H7 (cell line): ENCODE results near the gene DMC1. TPM values are rescaled to one million over a fixed set of nuclear protein-coding genes. Genes with fewer than 3 reads are reported as not detected.
"Not testable (repeated sequence)": the region's sequence is repeated elsewhere in the genome, so short reads cannot be mapped to it uniquely, and the experiment has no call there.

Experiments
- DNase-seq: peaks from one replicate; pipeline ENCODE4 v3.0.0; 2012
- H3K27me3 ChIP-seq: 2 replicates; pipeline ENCODE4 v1.6.0; 2011; ENCODE audit warnings: mild to moderate bottlenecking, low read length; ENCODE audit not compliant: control insufficient read depth, insufficient read depth
- H3K36me3 ChIP-seq: replicated peaks from 2 replicates; pipeline ENCODE4 v1.5.1; 2011; ENCODE audit warnings: low read length; ENCODE audit not compliant: control insufficient read depth, insufficient read depth
- H3K4me3 ChIP-seq: 2 replicates; pipeline ENCODE4 v1.5.1; 2011; ENCODE audit warnings: low read depth, mild to moderate bottlenecking, control low read depth, low read length, moderate library complexity; ENCODE audit not compliant: insufficient read depth
- total RNA-seq: library from RNA; depleted of rRNA; stranded (reverse); fragments of >200 nt; shearing (Covaris generic); gene quantifications from 2 replicates; pipeline ENCODE4 v1.2.3, GENCODE V29; 2014; rRNA removed

DMC1 gene
- total RNA-seq: 9.8 and 20.4 TPM in 2 replicates

GRCh38 chr22:38569972-38570778 is at the start of gene DMC1:
DMC1 (minus strand) TSS chr22:38570183; CDS start chr22:38568256, 1,927 bp downstream.
- Histone ChIP-seq H3K27me3 (no peaks in the 10 kb centered on the region), H3K36me3 (no peaks in the 10 kb centered on the region; the same call in 1 of the 2 replicates), H3K4me3 (peak within 1 kb of the TSS; percentile 79)
- DNase-seq: peak; percentile 100

- Histone ChIP-seq H3K4me3 (no peak overlapping the region), H3K36me3 (no peaks in the 10 kb centered on the region; the same call in 1 of the 2 replicates), H3K27me3 (no peaks in the 10 kb centered on the region)
- DNase-seq: no peak
These were observed 48.7 kb upstream of the DMC1 start for GRCh38 chr22:38618682-38619081.

GRCh38 chr22:38618258-38618657 is 48.3 kb upstream of the DMC1 start:
- DNase-seq: no peak
- Histone ChIP-seq H3K36me3 (no peaks in the 10 kb centered on the region; the same call in 1 of the 2 replicates), H3K27me3 (no peaks in the 10 kb centered on the region), H3K4me3 (no peak overlapping the region)

GRCh38 chr22:38615064-38615405 is 45.1 kb upstream of the DMC1 start:
- H3K4me3 ChIP-seq, DNase-seq, H3K36me3 ChIP-seq, H3K27me3 ChIP-seq: not testable (repeated sequence)

- Histone ChIP-seq H3K4me3 (no peak overlapping the region), H3K27me3 (no peaks in the 10 kb centered on the region), H3K36me3 (no peaks in the 10 kb centered on the region; the same call in 1 of the 2 replicates)
- no peak for DNase-seq
These were observed 44.5 kb upstream of the DMC1 start for GRCh38 chr22:38614332-38615063.

- Histone ChIP-seq H3K36me3 (no peaks in the 10 kb centered on the region), H3K27me3 (no peaks in the 10 kb centered on the region), H3K4me3 (no peak overlapping the region)
- DNase-seq: no peak
These were observed 43.6 kb upstream of the DMC1 start for GRCh38 chr22:38613588-38613987.

GRCh38 chr22:38612217-38613006 is 42.4 kb upstream of the DMC1 start:
- Histone ChIP-seq H3K4me3 (no peak overlapping the region), H3K27me3 (no peaks in the 10 kb centered on the region), H3K36me3 (no peaks in the 10 kb centered on the region)
- DNase-seq: no peak

- no peak overlapping the region for H3K4me3 ChIP-seq
- no peak for DNase-seq
- no peaks in the 10 kb centered on the region for H3K27me3 ChIP-seq
- no peaks in the 10 kb centered on the region for H3K36me3 ChIP-seq
These were observed 41.6 kb upstream of the DMC1 start for GRCh38 chr22:38611559-38611958.

GRCh38 chr22:38610234-38610633 is 40.3 kb upstream of the DMC1 start:
- Histone ChIP-seq H3K27me3 (no peaks in the 10 kb centered on the region), H3K36me3 (no peaks in the 10 kb centered on the region), H3K4me3 (no peak overlapping the region)
- no peak for DNase-seq

- Histone ChIP-seq H3K4me3 (no peak overlapping the region), H3K27me3 (no peaks in the 10 kb centered on the region), H3K36me3 (no peaks in the 10 kb centered on the region)
- DNase-seq: no peak
These were observed 39.2 kb upstream of the DMC1 start for GRCh38 chr22:38608992-38609750.

- Histone ChIP-seq H3K4me3 (no peak overlapping the region), H3K36me3 (no peaks in the 10 kb centered on the region), H3K27me3 (no peaks in the 10 kb centered on the region)
- DNase-seq: no peak
These were observed 37.7 kb upstream of the DMC1 start for GRCh38 chr22:38607680-38608079.

- 0 out of 2 replicates have a peak, but pooled peaks cover under 1% of the 10 kb centered on the region for H3K36me3 ChIP-seq
- H3K4me3 ChIP-seq: no peak overlapping the region
- DNase-seq: no peak
- H3K27me3 ChIP-seq: no peaks in the 10 kb centered on the region
These were observed 32.2 kb upstream of the DMC1 start for GRCh38 chr22:38602166-38602565.

- no peak for DNase-seq
- 0 out of 2 replicates have a peak, but pooled peaks cover 1% of the 10 kb centered on the region for H3K36me3 ChIP-seq
- no peak overlapping the region for H3K4me3 ChIP-seq
- H3K27me3 ChIP-seq: no peaks in the 10 kb centered on the region
These were observed 31.3 kb upstream of the DMC1 start for GRCh38 chr22:38601221-38601764.

- H3K27me3 ChIP-seq: no peaks in the 10 kb centered on the region
- 0 out of 2 replicates have a peak, but pooled peaks cover 1% of the 10 kb centered on the region for H3K36me3 ChIP-seq
- no peak overlapping the region for H3K4me3 ChIP-seq
- no peak for DNase-seq
These were observed 29.5 kb upstream of the DMC1 start for GRCh38 chr22:38599466-38599865.
